Upper lobe of left lung (tissue), 4 donors: ENCODE results near the gene BNC1.

ENCODE experiments used
- CTCF ChIP-seq, 6 experiments: fragments of 450-650 bp in 4 of 6; fragments of 200-600 bp in 2 of 6; sonication (generic) in 2 of 6; IDR thresholded peaks; one replicate each; pipeline ENCODE4 v1.5.1; 2016 to 2019; ENCODE audit warnings: antibody characterized with exemption in 6 of 6
- EP300 ChIP-seq, 4 donors: sonication (generic); formaldehyde crosslinking; IDR thresholded peaks; one replicate each; pipeline ENCODE4 v1.5.1; 2017; ENCODE audit warnings: antibody characterized with exemption in 4 of 4, control low read depth in 2 of 4
- POLR2A ChIP-seq, 4 donors: fragments of 450-650 bp; IDR thresholded peaks; one replicate each; pipeline ENCODE4 v1.5.1; 2016 to 2017; ENCODE audit warnings: antibody characterized with exemption in 4 of 4, mild to moderate bottlenecking in 2 of 4
- POLR2AphosphoS5 ChIP-seq, 2 donors: sonication (generic); formaldehyde crosslinking; IDR thresholded peaks; one replicate each; pipeline ENCODE4 v1.5.1; 2017; ENCODE audit warnings: antibody characterized with exemption in 2 of 2

- TF ChIP-seq CTCF (IDR thresholded peaks at IDR 0.05) (no peak), POLR2A (IDR thresholded peaks at IDR 0.05) (no peak), POLR2AphosphoS5 (IDR thresholded peaks at IDR 0.05) (no peak), EP300 (IDR thresholded peaks at IDR 0.05) (no peak)
These were observed 14.3 kb downstream of the BNC1 start for GRCh38 chr15:83270176-83270575.
